HCT116 (cell line): ENCODE measurements around the gene UBE2M. TPM values are rescaled to one million over a fixed set of nuclear protein-coding genes. Genes with fewer than 3 reads are reported as not detected.

Source experiments
- ATAC-seq: fragments of 200-7000 bp; cut with Tn5 transposase; 2 replicates; pipeline ENCODE4 v1.9.1; 2020; ENCODE audit warnings: mild to moderate bottlenecking, moderate library complexity
- BruUV-seq: library from RNA; stranded (reverse); fragments of 400-500 nt; replicated peaks from 2 replicates; lab custom pipeline; 2021; lab: Mats Ljungman, UMichigan
- CTCF ChIA-PET: fragments of 300-600 bp; sonication (Branson Sonifier 250); formaldehyde crosslinking; loops from one replicate; lab custom pipeline; 2021; ENCODE audit warnings: antibody characterized with exemption; lab: Charles Lee
- POLR2A ChIA-PET: fragments of 300-600, 350-600 bp; sonication (Branson Sonifier 250); formaldehyde crosslinking; loops from one replicate; lab custom pipeline; 2021; ENCODE audit warnings: antibody characterized with exemption; lab: Charles Lee
- RAD21 ChIA-PET, 2 experiments: fragments of 300-600 bp; sonication (Branson Sonifier 250); formaldehyde crosslinking; loops; one replicate each; lab custom pipeline; 2023; ENCODE audit warnings: low total read pairs in 2 of 2; ENCODE audit not compliant: uncharacterized antibody in 2 of 2, unreplicated experiment in 2 of 2, low non-redundant PET in 1 of 2; lab: Charles Lee
- DNase-seq: peaks from one replicate; pipeline ENCODE4 v3.0.0-alpha.2; 2010; ENCODE audit warnings: low read depth, low spot score
- H2AFZ ChIP-seq: fragments of 200-600 bp; shearing (Covaris generic), sonication (generic); 2 replicates; pipeline ENCODE4 v1.6.1; 2017; ENCODE audit warnings: low read depth, mixed run types, mixed read lengths, antibody characterized with exemption, low read length; ENCODE audit not compliant: poor library complexity, severe bottlenecking
- H3K27ac ChIP-seq: 2 replicates; pipeline ENCODE4 v1.5.1; 2012; ENCODE audit warnings: low read depth, low read length
- H3K27me3 ChIP-seq: fragments of 200-600 bp; sonication (generic); 2 replicates; pipeline ENCODE4 v1.6.1; 2016; ENCODE audit warnings: mixed run types, low read length, mixed read lengths; ENCODE audit not compliant: insufficient read depth
- H3K36me3 ChIP-seq, 2 experiments: fragments of 200-500 bp in 1 of 2; fragments of 200-600 bp in 1 of 2; sonication (Bioruptor generic) in 1 of 2; sonication (generic) in 1 of 2; 2 replicates each; pipeline versions ENCODE4 v1.5.1 to v1.6.1; 2014 to 2016; ENCODE audit warnings: low read length in 2 of 2, inconsistent platforms in 1 of 2, mixed read lengths in 1 of 2, mixed run types in 1 of 2; ENCODE audit not compliant: insufficient read depth in 2 of 2, control insufficient read depth in 1 of 2
- H3K4me1 ChIP-seq, 2 experiments: fragments of 200-600 bp in 1 of 2; sonication (generic) in 1 of 2; 2 replicates each; pipeline versions ENCODE4 v1.5.1 to v1.6.1; 2012 to 2017; ENCODE audit warnings: low read length in 2 of 2, inconsistent platforms in 1 of 2, mild to moderate bottlenecking in 1 of 2, mixed read lengths in 1 of 2, mixed run types in 1 of 2, moderate library complexity in 1 of 2; ENCODE audit not compliant: insufficient read depth in 2 of 2, control insufficient read depth in 1 of 2
- H3K4me2 ChIP-seq: fragments of 200-600 bp; sonication (generic); 2 replicates; pipeline ENCODE4 v1.6.1; 2017; ENCODE audit warnings: mixed run types, low read length, mixed read lengths
- H3K4me3 ChIP-seq, 2 experiments: fragments of 200-600 bp in 1 of 2; sonication (generic) in 1 of 2; replicated peaks in 1 of 2; 2 replicates each; pipeline ENCODE4 v1.5.1; 2011 to 2016; ENCODE audit warnings: low read length in 2 of 2, control low read depth in 1 of 2, low read depth in 1 of 2, mild to moderate bottlenecking in 1 of 2, mixed read lengths in 1 of 2, mixed run types in 1 of 2
- H3K79me2 ChIP-seq: fragments of 200-600 bp; sonication (generic); 2 replicates; pipeline ENCODE4 v1.6.1; 2017; ENCODE audit warnings: mild to moderate bottlenecking, mixed run types, low read length, moderate library complexity, mixed read lengths; ENCODE audit not compliant: insufficient read depth
- H3K9ac ChIP-seq: fragments of 200-600 bp; sonication (generic); 2 replicates; pipeline ENCODE4 v1.6.1; 2016; ENCODE audit warnings: low read length, mixed read lengths
- H3K9me2 ChIP-seq: fragments of 200-600 bp; sonication (generic), shearing (Covaris generic); 2 replicates; pipeline ENCODE4 v1.6.1; 2017; ENCODE audit warnings: mixed run types, mild to moderate bottlenecking, moderate library complexity; ENCODE audit not compliant: insufficient read depth
- H3K9me3 ChIP-seq, 2 experiments: fragments of 200-500 bp in 1 of 2; fragments of 200-600 bp in 1 of 2; sonication (Bioruptor generic) in 1 of 2; sonication (generic) in 1 of 2; 2 replicates each; pipeline ENCODE4 v1.6.1; 2014 to 2017; ENCODE audit warnings: low read length in 2 of 2, mixed read lengths in 2 of 2, inconsistent platforms in 1 of 2, low read depth in 1 of 2, mild to moderate bottlenecking in 1 of 2, mixed run types in 1 of 2, moderate library complexity in 1 of 2; ENCODE audit not compliant: control insufficient read depth in 1 of 2, insufficient read depth in 1 of 2
- H4K20me1 ChIP-seq: fragments of 200-600 bp; sonication (generic), shearing (Covaris generic); 2 replicates; pipeline ENCODE4 v1.6.1; 2017; ENCODE audit warnings: mixed run types, mild to moderate bottlenecking, moderate library complexity; ENCODE audit not compliant: insufficient read depth
- CEBPB ChIP-seq: IDR thresholded peaks from 2 replicates; pipeline ENCODE4 v1.6.1; 2012; ENCODE audit warnings: low read depth
- ELF1 ChIP-seq: IDR thresholded peaks from 2 replicates; pipeline ENCODE4 v1.6.1; 2012; ENCODE audit warnings: low read depth, borderline replicate concordance
- JUND ChIP-seq: IDR thresholded peaks from 2 replicates; pipeline ENCODE4 v1.6.1; 2012
- RAD21 ChIP-seq: IDR thresholded peaks from 2 replicates; pipeline ENCODE4 v1.6.1; 2012; ENCODE audit warnings: low read depth, mild to moderate bottlenecking
- REST ChIP-seq: IDR thresholded peaks from 2 replicates; pipeline ENCODE4 v1.6.1; 2012; ENCODE audit warnings: low read depth
- SIN3A ChIP-seq: IDR thresholded peaks from 2 replicates; pipeline ENCODE4 v1.6.1; 2012; ENCODE audit warnings: low read depth
- SRF ChIP-seq: IDR thresholded peaks from 2 replicates; pipeline ENCODE4 v1.6.1; 2012; ENCODE audit warnings: low read depth
- ZBTB33 ChIP-seq: IDR thresholded peaks from 2 replicates; pipeline ENCODE4 v1.6.1; 2011; ENCODE audit warnings: mild to moderate bottlenecking, low read length, moderate library complexity; ENCODE audit not compliant: insufficient replicate concordance; ENCODE audit errors: extremely low read depth
- ZFX ChIP-seq: fragments of 450-650 bp; IDR thresholded peaks from 2 replicates; pipeline ENCODE4 v1.6.1; 2017
- ZNF274 ChIP-seq: fragments of 200-500 bp; sonication (Bioruptor generic); IDR thresholded peaks from 2 replicates; pipeline ENCODE4 v1.6.1; 2014; ENCODE audit warnings: mild to moderate bottlenecking, low read depth, low read length, inconsistent platforms
- intact Hi-C: fragments of 100-400 bp; cut with micrococcal nuclease; formaldehyde crosslinking; loops from 2 replicates; pipeline ENCODE4 v1.10.0; 2022
- total RNA-seq: library from RNA; stranded (reverse); gene quantifications from one replicate; pipeline ENCODE4 v1.2.1, GENCODE V29; 2021; ENCODE audit not compliant: unreplicated experiment

UBE2M gene
- total RNA-seq, 1 experiment from 2014 or later = 120 TPM

DNA sequence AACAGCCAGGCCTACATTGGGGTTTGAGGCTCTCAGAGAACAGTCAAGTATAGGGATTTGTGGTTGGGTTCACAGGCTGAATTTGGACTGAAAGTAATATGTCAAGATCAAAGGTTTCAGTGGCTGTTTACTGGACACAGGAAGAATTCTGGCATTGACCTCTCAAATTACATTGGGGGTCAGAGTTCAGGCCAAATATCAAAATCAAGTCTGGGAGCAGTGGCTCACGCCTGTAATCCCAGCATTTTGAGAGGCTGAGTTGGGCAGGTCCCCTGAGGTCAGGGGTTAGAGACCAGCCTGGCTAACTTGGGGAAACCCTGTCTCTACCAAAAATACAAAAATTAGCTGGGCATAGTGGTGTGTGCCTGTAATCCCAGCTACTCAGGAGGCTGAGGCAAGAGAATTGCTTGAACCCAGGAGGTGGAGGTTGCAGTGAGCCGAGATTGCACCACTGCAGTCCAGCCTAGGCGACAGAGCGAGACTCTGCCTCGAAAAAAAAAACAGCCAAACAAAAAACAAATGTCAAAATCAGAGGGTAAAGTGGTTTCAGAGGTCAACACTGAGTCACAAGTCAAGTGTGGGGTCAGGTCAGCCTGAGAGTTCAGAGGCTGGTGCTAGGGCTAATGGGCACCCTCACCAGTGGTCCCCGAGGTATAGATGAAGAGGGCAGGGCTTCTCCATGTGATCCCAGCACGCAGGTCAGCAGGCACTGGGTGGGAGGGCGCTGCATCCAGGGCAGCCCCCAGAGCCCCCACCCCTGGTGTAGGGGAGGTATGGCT, 48.1 kb downstream of the UBE2M start:
- Histone ChIP-seq H3K4me2 (no peak overlapping the region), H3K9ac (no peak overlapping the region), H2AFZ (no peak overlapping the region), H3K79me2 (peaks cover 15% of the 10 kb centered on the region), H3K36me3 (no peaks in the 10 kb centered on the region), H3K27me3 (no peaks in the 10 kb centered on the region), H3K9me3 (no peaks in the 10 kb centered on the region), H3K4me1 (peaks cover 6 to 15% of the 10 kb centered on the region in 2 experiments; a peak in 3 of 4 replicates), H4K20me1 (no peaks in the 10 kb centered on the region), H3K4me3 (no peak overlapping the region), H3K9me2 (no peaks in the 10 kb centered on the region), H3K27ac (no peak overlapping the region)
- no peak for ATAC-seq
- no TSS peak for BruUV-seq
- intact Hi-C loops = no loop called here
- POLR2A ChIA-PET = no interaction called here
- CTCF ChIA-PET = no interaction called here
- TF ChIP-seq ELF1 (no peak), ZBTB33 (no peak), RAD21 (no peak), ZNF274 (no peak), SIN3A (no peak), REST (no peak), JUND (no peak), ZFX (no peak), SRF (no peak), CEBPB (no peak)
- DNase-seq = no peak
- RAD21 ChIA-PET = no interaction called here
